Heart right ventricle (tissue), 16 donors: ENCODE measurements around the gene LSM3. TPM values are rescaled to one million over a fixed set of nuclear protein-coding genes. Genes with fewer than 3 reads are reported as not detected.

Source experiments
- ATAC-seq, 8 donors: fragments of 200-7000 bp; cut with Tn5 transposase; one replicate each; pipeline ENCODE4 v1.9.1; 2020; ENCODE audit warnings: mild to moderate bottlenecking in 8 of 8, moderate library complexity in 8 of 8, moderate number of reproducible peaks in 1 of 8
- DNase-seq, 2 donors: peaks; one replicate each; pipeline ENCODE4 v3.0.0-alpha.2; 2020
- H3K27ac ChIP-seq, 10 donors: fragments of 200-600 bp; sonication (generic) in 2 of 10; one replicate each; pipeline versions ENCODE4 v1.5.0 to v1.8.0; 2020 to 2022; ENCODE audit warnings: mild to moderate bottlenecking in 3 of 10
- H3K27me3 ChIP-seq, 7 donors: fragments of 200-600 bp; one replicate each; pipeline ENCODE4 v1.8.0; 2021 to 2022; ENCODE audit warnings: mild to moderate bottlenecking in 2 of 7
- H3K36me3 ChIP-seq, 9 donors: fragments of 200-600 bp; sonication (generic) in 1 of 9; one replicate each; pipeline versions ENCODE4 v1.5.0 to v1.8.0; 2020 to 2022; ENCODE audit warnings: mild to moderate bottlenecking in 2 of 9
- H3K4me1 ChIP-seq, 9 donors: fragments of 200-600 bp; sonication (generic) in 1 of 9; one replicate each; pipeline versions ENCODE4 v1.5.0 to v1.8.0; 2020 to 2022; ENCODE audit warnings: mild to moderate bottlenecking in 4 of 9
- H3K4me3 ChIP-seq, 10 donors: fragments of 200-600 bp; sonication (generic) in 2 of 10; one replicate each; pipeline versions ENCODE4 v1.5.0 to v1.8.0; 2020 to 2022; ENCODE audit warnings: mild to moderate bottlenecking in 7 of 10, moderate library complexity in 2 of 10
- H3K9me3 ChIP-seq, 11 donors: fragments of 200-600 bp in 10 of 11; sonication (generic) in 2 of 11; one replicate each; pipeline versions ENCODE4 v1.5.0 to v1.8.0; 2013 to 2022; ENCODE audit warnings: mild to moderate bottlenecking in 2 of 11, control low read depth in 1 of 11, moderate library complexity in 1 of 11
- WGBS, 2 donors: extraction: QIAGEN DNeasy Blood & Tissue Kit; methylation state at CpG; one replicate each; pipeline ENCODE4 v1.1.7; 2013; ENCODE audit warnings: inconsistent platforms in 1 of 2; 5-methylcytosine and 5-hydroxymethylcytosine counted together
- intact Hi-C, 10 donors: fragments of 100-400 bp; cut with DNase I; formaldehyde crosslinking; loops; one replicate each; pipeline versions ENCODE4 v1.11.1 to v1.14.2; 2022
- long read RNA-seq, 3 donors: library from polyadenylated mRNA; unstranded; transcript quantifications; one replicate each; pipeline ENCODE4 v2.0.0, GENCODE V29; 2020 to 2021
- polyA plus RNA-seq, 2 donors: library from polyadenylated mRNA; stranded (reverse); fragments of 200-250 nt; gene quantifications; one replicate each; pipeline ENCODE4 v1.2.3, GENCODE V29; 2013
- total RNA-seq, 10 donors: library from RNA; stranded (reverse); fragmentation: NEBNext Ultra II Directional in 3 of 10; extraction: Animal tissue kit (Norgen Biotek cat#: 25700) in 3 of 10; gene quantifications; one replicate each; pipeline versions ENCODE4 v1.2.1 to v1.2.4, GENCODE V29; 2021 to 2023
- TF ChIP-seq, protein P1 (sequence below), 9 donors: fragments of 200-600 bp; sonication (generic) in 2 of 9; IDR thresholded peaks; one replicate each; pipeline versions ENCODE4 v1.5.0 to v1.8.0; 2021 to 2022; ENCODE audit warnings: antibody characterized with exemption in 9 of 9, mild to moderate bottlenecking in 5 of 9, moderate library complexity in 1 of 9
- donor health status: Arrhythmogenic right ventricular cardiomyopathy.
- donor health status: ischemic (EF 13 %, LVEDD 7.1; RV severe dilation, severe dysfunction).
- donor health status: healthy with polysubstance abuse.
- donor health status: DM: no; HTN: yes; CAD: no.
- donor health status: DM: no; HTN: no; CAD: no.
- donor health status: ischemic (EF 25% LVEDD 6.9; RV normal size, moderate dysfunction).
- donor health status: ischemic (EF 25% LVEDD 5.7; RV mildly dilated, moderate dysfunction).
- donor health status: healthy.
- donor health status: DM: yes; HTN: yes; CAD: no.
- donor health status: Ischemic cardiomyopathy.
- donor health status: ischemic (EF 35%, LVEDD 5.7; RV mildly dilated, moderate dysfunction).
- donor health status: nonischemic (EF 11% LVEDD 7.7; RV severe dilation, severe dysfunction).
- donor health status: DM: yes; HTN: yes; CAD: no.
- donor health status: PGD.
- donor health status: ischemic (EF 29% LVEDD 5.4; RV normal size, mild dysfunction).
- donor health status: nonischemic (EF 23%, LVEDD 6.1; RV moderate dilation, normal function).

LSM3 gene
- 10 to 100 TPM; 12.4 to 18.0 (median 15.2) TPM for total RNA-seq
- 10 to 100 TPM in 1 of 2 donors, 1 to 10 TPM in 1; 5.6 to 16.1 TPM for polyA plus RNA-seq
- long read RNA-seq, donor 1, transcript LSM3-201 (4 exons, 3,815 nt), result major isoform, 34 of 59 reads
- long read RNA-seq, donor 1, partial matches to known transcripts, result 1 of 59 reads
- long read RNA-seq, donor 1, other reads (novel, unspliced or antisense), result 24 of 59 reads
- long read RNA-seq, donor 2, transcript LSM3-201 (4 exons, 3,815 nt), result major isoform, 27 of 80 reads
- long read RNA-seq, donor 2, partial matches to known transcripts, result 52 of 80 reads
- long read RNA-seq, donor 2, other reads (novel, unspliced or antisense), result 1 of 80 reads
- long read RNA-seq, donor 3, transcript LSM3-201 (4 exons, 3,815 nt), result major isoform, 10 of 13 reads
- long read RNA-seq, donor 3, partial matches to known transcripts, result 1 of 13 reads
- long read RNA-seq, donor 3, other reads (novel, unspliced or antisense), result 2 of 13 reads

DNA sequence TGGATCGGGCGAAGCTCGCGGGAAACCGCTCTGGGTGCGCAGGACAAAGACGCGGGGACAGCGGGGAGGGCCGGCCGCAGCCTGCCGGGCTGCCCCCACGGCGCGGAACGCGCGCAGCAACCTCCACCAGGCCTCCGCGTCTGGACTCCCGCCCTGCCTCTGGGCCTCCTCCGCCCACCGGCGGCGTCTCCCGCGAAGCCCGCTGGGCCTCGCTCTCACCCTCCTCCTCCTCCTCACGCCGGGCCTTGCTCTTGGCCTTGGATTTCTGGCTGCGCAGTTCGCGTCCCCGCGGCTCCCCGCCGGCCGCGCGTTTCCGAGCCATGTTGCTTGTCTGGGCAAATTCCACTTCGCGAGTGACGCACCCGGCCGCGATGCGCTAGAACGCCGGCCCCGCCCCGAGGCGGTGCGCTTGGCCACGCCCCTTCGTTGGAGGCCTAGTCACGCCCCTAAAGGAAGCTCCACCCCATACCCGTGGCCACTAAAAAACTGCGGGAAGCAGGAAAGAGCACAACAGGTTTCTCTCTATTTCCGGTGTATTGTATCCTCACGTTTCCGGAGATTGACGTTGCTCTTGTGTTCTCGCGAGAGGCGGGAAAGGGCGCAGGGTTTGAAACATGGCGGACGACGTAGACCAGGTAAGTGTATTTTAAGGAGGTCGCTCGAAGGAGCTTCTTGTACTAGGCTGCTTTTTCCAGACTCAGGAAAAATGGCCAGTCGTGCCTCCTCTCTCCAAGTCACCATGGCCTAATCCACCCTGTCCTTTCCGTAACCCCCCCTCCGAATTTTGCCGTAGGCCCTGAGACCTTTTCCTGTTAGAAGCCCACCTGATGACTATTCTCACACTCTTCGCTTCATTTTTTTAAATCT, at the start of gene LSM3, which contains the start of gene XPC:
Gene LSM3, plus strand, starts transcription at position 571 of the 867 bp plus-strand sequence. Its CDS starts 44 bp downstream, at position 615.
Gene XPC, minus strand, starts transcription at position 355 of the 867 bp plus-strand sequence. Its CDS starts 33 bp downstream, at position 322.
- TF ChIP-seq, protein P1, sequence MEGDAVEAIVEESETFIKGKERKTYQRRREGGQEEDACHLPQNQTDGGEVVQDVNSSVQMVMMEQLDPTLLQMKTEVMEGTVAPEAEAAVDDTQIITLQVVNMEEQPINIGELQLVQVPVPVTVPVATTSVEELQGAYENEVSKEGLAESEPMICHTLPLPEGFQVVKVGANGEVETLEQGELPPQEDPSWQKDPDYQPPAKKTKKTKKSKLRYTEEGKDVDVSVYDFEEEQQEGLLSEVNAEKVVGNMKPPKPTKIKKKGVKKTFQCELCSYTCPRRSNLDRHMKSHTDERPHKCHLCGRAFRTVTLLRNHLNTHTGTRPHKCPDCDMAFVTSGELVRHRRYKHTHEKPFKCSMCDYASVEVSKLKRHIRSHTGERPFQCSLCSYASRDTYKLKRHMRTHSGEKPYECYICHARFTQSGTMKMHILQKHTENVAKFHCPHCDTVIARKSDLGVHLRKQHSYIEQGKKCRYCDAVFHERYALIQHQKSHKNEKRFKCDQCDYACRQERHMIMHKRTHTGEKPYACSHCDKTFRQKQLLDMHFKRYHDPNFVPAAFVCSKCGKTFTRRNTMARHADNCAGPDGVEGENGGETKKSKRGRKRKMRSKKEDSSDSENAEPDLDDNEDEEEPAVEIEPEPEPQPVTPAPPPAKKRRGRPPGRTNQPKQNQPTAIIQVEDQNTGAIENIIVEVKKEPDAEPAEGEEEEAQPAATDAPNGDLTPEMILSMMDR (IDR thresholded peaks at IDR 0.05), result no peak
- peak; percentile 99 to 100 (median 100) for ATAC-seq
- intact Hi-C loops, result loop anchor here in 7 of 10 donors (1.0 to 10.0 kb wide), 9 partner anchors 33 to 284 kb away; partner anchors contain the start of genes TMEM43 (in 7 of the 7) and CHCHD4 (in 2 of the 7)
- DNase-seq, result peak; percentile 97
- Histone ChIP-seq H3K27ac (peak within 1 kb of the TSS; percentile 81 to 97 (median 94)), H3K27me3 (no peaks in the 10 kb centered on the region), H3K36me3 (peaks cover 0 to 27% (median 13%) of the 10 kb centered on the region in 9 donors), H3K4me3 (peak within 1 kb of the TSS; percentile 54 to 87 (median 75)), H3K4me1 (peaks cover 5 to 50% (median 29%) of the 10 kb centered on the region in 9 donors), H3K9me3 (no peaks in the 10 kb centered on the region)
- 0 to 1% methylated on average over 78 of the region's 78 CpGs for WGBS, 2 donors

DNA sequence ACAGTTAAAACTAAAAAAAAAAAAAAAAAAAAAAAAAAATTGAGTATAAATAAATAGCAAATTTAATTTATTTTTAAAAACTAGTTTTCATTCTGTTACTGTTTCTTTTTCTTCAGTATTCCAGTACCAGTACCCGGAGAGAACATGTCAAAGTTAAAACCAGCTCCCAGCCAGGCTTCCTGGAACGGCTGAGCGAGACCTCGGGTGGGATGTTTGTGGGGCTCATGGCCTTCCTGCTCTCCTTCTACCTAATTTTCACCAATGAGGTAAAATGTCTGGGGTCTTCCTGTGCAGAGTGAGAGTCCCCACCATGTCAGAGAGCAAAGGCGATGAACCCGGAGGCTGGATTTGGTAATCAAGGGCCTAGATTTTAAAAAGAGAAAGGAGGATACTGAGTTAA, 49.3 kb upstream of the LSM3 start:
- no peak for ATAC-seq
- Histone ChIP-seq H3K9me3 (no peaks in the 10 kb centered on the region), H3K4me3 (no peak overlapping the region), H3K27me3 (no peaks in the 10 kb centered on the region), H3K27ac (no peak overlapping the region), H3K4me1 (peaks cover 4 to 28% (median 23%) of the 10 kb centered on the region in 9 donors), H3K36me3 (peaks cover 9 to 73% (median 48%) of the 10 kb centered on the region in 9 donors)
- TF ChIP-seq, protein P1 (IDR thresholded peaks at IDR 0.05), result no peak
- intact Hi-C loops, result loop anchor here in 3 of 10 donors (5.0 to 10.0 kb wide), 3 partner anchors 48 to 474 kb away; partner anchors contain the start of genes LSM3 (in 2 of the 3) and XPC (in 2 of the 3)
- 93 to 97% methylated on average over 6 of the region's 6 CpGs for WGBS, 2 donors
- DNase-seq, result no peak

DNA sequence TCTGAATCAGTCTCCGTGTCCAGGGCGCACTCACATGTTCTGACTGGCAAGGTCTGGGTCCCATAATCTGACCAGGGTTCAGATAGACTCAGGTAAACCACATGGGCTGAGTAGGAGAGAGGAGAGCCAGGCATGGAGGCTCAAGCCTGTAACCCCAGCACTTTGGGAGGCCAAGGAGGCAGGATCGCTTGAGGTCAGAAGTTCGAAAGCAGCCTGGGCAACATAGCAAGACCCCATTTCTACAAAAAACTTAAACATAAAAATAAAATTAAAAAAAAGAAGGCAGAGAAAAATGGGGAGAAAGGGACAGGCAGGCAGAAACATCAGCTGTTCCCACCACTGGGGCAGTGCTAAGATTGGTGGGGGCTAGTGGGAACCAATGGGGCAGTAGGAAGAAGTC, 48.4 kb upstream of the LSM3 start:
- TF ChIP-seq, protein P1 (IDR thresholded peaks at IDR 0.05), result no peak
- intact Hi-C loops, result no loop called here
- no peak for DNase-seq
- no peaks in the 10 kb centered on the region for H3K27me3 ChIP-seq
- H3K9me3 ChIP-seq, result no peaks in the 10 kb centered on the region
- 97 to 99% methylated on average over 4 of the region's 4 CpGs for WGBS, 2 donors
- peaks cover 9 to 82% (median 56%) of the 10 kb centered on the region in 9 donors for H3K36me3 ChIP-seq
- H3K4me3 ChIP-seq, result no peak overlapping the region
- peaks cover 4 to 25% (median 23%) of the 10 kb centered on the region in 9 donors for H3K4me1 ChIP-seq
- no peak for ATAC-seq
- H3K27ac ChIP-seq, result no peak overlapping the region

DNA sequence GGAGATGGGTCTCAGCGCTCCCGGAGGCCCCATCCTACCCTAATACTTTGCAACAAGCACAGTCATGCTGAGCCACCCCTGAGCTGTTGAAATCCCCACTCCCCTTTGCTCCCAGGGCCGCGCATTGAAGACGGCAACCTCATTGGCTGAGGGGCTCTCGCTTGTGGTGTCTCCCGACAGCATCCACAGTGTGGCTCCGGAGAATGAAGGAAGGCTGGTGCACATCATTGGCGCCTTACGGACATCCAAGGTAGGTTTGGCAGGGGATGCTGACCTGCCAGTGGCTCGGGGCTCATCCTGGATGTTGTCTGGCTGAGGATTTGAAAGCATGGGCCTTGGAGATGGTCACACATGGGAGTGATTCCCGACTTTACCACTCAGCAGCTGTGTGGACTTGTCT, 47.9 kb upstream of the LSM3 start:
- 97% methylated on average over 12 of the region's 12 CpGs for WGBS, 2 donors
- Histone ChIP-seq H3K4me1 (peaks cover 4 to 23% (median 21%) of the 10 kb centered on the region in 9 donors), H3K4me3 (no peak overlapping the region), H3K27ac (no peak overlapping the region), H3K27me3 (no peaks in the 10 kb centered on the region), H3K36me3 (peaks cover 9 to 87% (median 61%) of the 10 kb centered on the region in 9 donors), H3K9me3 (no peaks in the 10 kb centered on the region)
- TF ChIP-seq, protein P1 (IDR thresholded peaks at IDR 0.05), result no peak
- DNase-seq (no peak), ATAC-seq (no peak)
- intact Hi-C loops, result no loop called here
